ENCODE results near the gene RPS4Y2.
A peak's percentile ranks its signal among the peaks of the same experiment; 100 is the strongest.

The RPS4Y2 gene

DNA sequence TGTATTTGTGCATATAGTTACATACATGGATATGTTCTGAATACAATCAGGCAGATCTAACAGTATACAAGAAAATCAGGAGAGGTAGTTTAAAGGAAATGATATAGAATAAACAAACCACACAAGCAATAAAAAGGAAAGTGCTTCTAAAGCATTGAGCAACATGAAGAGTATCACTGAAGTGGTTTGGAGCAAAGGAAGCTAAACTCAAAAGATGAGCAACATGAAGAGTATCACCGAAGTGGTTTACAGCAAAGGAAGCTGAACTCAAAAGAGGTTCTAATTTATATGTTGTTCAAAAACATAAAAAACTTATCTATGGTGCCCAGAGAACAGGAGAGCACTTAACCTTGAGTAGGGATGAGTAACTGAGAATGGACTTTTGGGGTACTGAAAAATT is 29.1 kb downstream of the RPS4Y2 start:
- H3K9me3 ChIP-seq (ENCODE audit: insufficient read depth, low read length, severe bottlenecking): no peaks in the 10 kb centered on the region
- H3K79me2 ChIP-seq (ENCODE audit: insufficient read depth, low read length): no peaks in the 10 kb centered on the region
- H3K36me3 ChIP-seq (ENCODE audit: insufficient read depth, low read length): no peaks in the 10 kb centered on the region
- 0 out of 2 replicates have a peak overlapping the region, but pooled peaks have one; percentile 22 for H3K4me2 ChIP-seq (ENCODE audit: insufficient read depth, low read length)
- no peak for TF ChIP-seq EZH2 (IDR thresholded peaks at IDR 0.05; ENCODE audit: borderline replicate concordance, low read depth, low read length, severe bottlenecking)
- TF ChIP-seq, protein P1, sequence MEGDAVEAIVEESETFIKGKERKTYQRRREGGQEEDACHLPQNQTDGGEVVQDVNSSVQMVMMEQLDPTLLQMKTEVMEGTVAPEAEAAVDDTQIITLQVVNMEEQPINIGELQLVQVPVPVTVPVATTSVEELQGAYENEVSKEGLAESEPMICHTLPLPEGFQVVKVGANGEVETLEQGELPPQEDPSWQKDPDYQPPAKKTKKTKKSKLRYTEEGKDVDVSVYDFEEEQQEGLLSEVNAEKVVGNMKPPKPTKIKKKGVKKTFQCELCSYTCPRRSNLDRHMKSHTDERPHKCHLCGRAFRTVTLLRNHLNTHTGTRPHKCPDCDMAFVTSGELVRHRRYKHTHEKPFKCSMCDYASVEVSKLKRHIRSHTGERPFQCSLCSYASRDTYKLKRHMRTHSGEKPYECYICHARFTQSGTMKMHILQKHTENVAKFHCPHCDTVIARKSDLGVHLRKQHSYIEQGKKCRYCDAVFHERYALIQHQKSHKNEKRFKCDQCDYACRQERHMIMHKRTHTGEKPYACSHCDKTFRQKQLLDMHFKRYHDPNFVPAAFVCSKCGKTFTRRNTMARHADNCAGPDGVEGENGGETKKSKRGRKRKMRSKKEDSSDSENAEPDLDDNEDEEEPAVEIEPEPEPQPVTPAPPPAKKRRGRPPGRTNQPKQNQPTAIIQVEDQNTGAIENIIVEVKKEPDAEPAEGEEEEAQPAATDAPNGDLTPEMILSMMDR (IDR thresholded peaks at IDR 0.05; ENCODE audit: borderline replicate concordance, extremely low read depth, low read length, poor library complexity, severe bottlenecking): no peak
- ATAC-seq (ENCODE audit: insufficient read depth, low read depth): peak; percentile 47; the same call in 2 of the 3 replicates
- peak overlapping the region; percentile 36 for H3K27ac ChIP-seq (ENCODE audit: low read length)
- no peak for DNase-seq
- H4K20me1 ChIP-seq (ENCODE audit: insufficient read depth, low read length): no peaks in the 10 kb centered on the region
- peaks cover 56% of the 10 kb centered on the region for H3K4me1 ChIP-seq (ENCODE audit: insufficient read depth, low read length)
- H3K9ac ChIP-seq (ENCODE audit: low read depth, low read length): no peak overlapping the region
- no peak overlapping the region for H2AFZ ChIP-seq (ENCODE audit: low read depth, low read length)
- H3K27me3 ChIP-seq (ENCODE audit: insufficient read depth, low read length, poor library complexity): no peaks in the 10 kb centered on the region
- no peak overlapping the region for H3K4me3 ChIP-seq (ENCODE audit: low read depth in 1 of 2, low read length in 2 of 2)

DNA sequence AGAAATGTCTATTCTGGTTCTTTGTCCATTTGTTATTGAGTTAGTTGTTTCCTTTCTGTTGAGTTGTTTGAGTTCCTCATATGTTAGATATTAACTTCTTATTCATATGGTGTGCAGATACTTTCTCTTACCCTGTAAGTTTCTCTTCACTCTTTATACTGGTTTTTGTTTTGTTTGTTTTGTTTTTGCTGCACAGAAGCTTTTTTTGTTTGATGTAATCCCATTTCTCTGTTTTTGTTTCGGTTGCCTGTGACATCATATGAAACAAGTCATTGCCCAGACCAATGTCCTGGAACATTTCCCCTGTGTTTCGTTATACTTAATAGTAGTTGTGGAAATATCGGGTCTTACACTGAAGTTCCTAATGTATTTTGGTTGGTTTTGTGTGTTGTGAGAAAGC is 31.2 kb downstream of the RPS4Y2 start:
- TF ChIP-seq, protein P1 (IDR thresholded peaks at IDR 0.05; ENCODE audit: borderline replicate concordance, extremely low read depth, low read length, poor library complexity, severe bottlenecking): no peak
- no peak for TF ChIP-seq EZH2 (IDR thresholded peaks at IDR 0.05; ENCODE audit: borderline replicate concordance, low read depth, low read length, severe bottlenecking)
- Histone ChIP-seq H3K27me3 (ENCODE audit: insufficient read depth, low read length, poor library complexity) (no peaks in the 10 kb centered on the region), H3K79me2 (ENCODE audit: insufficient read depth, low read length) (no peaks in the 10 kb centered on the region), H3K36me3 (ENCODE audit: insufficient read depth, low read length) (no peaks in the 10 kb centered on the region), H3K9me3 (ENCODE audit: insufficient read depth, low read length, severe bottlenecking) (no peaks in the 10 kb centered on the region), H3K4me2 (ENCODE audit: insufficient read depth, low read length) (no peak overlapping the region), H3K4me3 (ENCODE audit: low read depth in 1 of 2, low read length in 2 of 2) (no peak overlapping the region), H2AFZ (ENCODE audit: low read depth, low read length) (no peak overlapping the region), H3K27ac (ENCODE audit: low read length) (no peak overlapping the region), H3K9ac (ENCODE audit: low read depth, low read length) (no peak overlapping the region), H3K4me1 (ENCODE audit: insufficient read depth, low read length) (peaks cover 47% of the 10 kb centered on the region), H4K20me1 (ENCODE audit: insufficient read depth, low read length) (no peaks in the 10 kb centered on the region)
- no peak for ATAC-seq (ENCODE audit: insufficient read depth, low read depth)
- no peak for DNase-seq

GRCh38 chrY:20798351-20799049 is 42.6 kb downstream of the RPS4Y2 start:
- Histone ChIP-seq H3K9ac (ENCODE audit: low read depth, low read length) (no peak overlapping the region), H3K4me1 (ENCODE audit: insufficient read depth, low read length) (peaks cover 5% of the 10 kb centered on the region; the same call in 1 of the 2 replicates), H3K4me3 (ENCODE audit: low read depth in 1 of 2, low read length in 2 of 2) (no peak overlapping the region), H3K36me3 (ENCODE audit: insufficient read depth, low read length) (no peaks in the 10 kb centered on the region), H3K9me3 (ENCODE audit: insufficient read depth, low read length, severe bottlenecking) (no peaks in the 10 kb centered on the region), H2AFZ (ENCODE audit: low read depth, low read length) (no peak overlapping the region), H4K20me1 (ENCODE audit: insufficient read depth, low read length) (no peaks in the 10 kb centered on the region), H3K27me3 (ENCODE audit: insufficient read depth, low read length, poor library complexity) (no peaks in the 10 kb centered on the region), H3K27ac (ENCODE audit: low read length) (no peak overlapping the region), H3K4me2 (ENCODE audit: insufficient read depth, low read length) (no peak overlapping the region), H3K79me2 (ENCODE audit: insufficient read depth, low read length) (no peaks in the 10 kb centered on the region)
- TF ChIP-seq, protein P1 (IDR thresholded peaks at IDR 0.05; ENCODE audit: borderline replicate concordance, extremely low read depth, low read length, poor library complexity, severe bottlenecking): no peak
- no peak for TF ChIP-seq EZH2 (IDR thresholded peaks at IDR 0.05; ENCODE audit: borderline replicate concordance, low read depth, low read length, severe bottlenecking)
- DNase-seq: no peak
- ATAC-seq (ENCODE audit: insufficient read depth, low read depth): no peak

Data from DND-41 (cell line).